ENCODE measurements around the gene FSTL4.

FSTL4 gene

GRCh38 chr5:133256276-133256675, 356.1 kb downstream of the FSTL4 start:
- TF ChIP-seq ZNF8 (CRISPR knock-in tag; IDR thresholded peaks at IDR 0.05) (no peak), TSHZ2 (CRISPR knock-in tag; IDR thresholded peaks at IDR 0.05) (no peak), ZFP30 (CRISPR knock-in tag; IDR thresholded peaks at IDR 0.05) (no peak), ZNF565 (CRISPR knock-in tag; conservative IDR thresholded peaks at IDR 0.05; ENCODE audit: low read depth) (no peak), CREB5 (CRISPR knock-in tag; IDR thresholded peaks at IDR 0.05; ENCODE audit: low read depth) (no peak), CSRNP3 (CRISPR knock-in tag; IDR thresholded peaks at IDR 0.05) (no peak), POU6F1 (CRISPR knock-in tag; IDR thresholded peaks at IDR 0.05; ENCODE audit: borderline replicate concordance, low read depth) (no peak)
- no peak for ATAC-seq

- no peak for TF ChIP-seq TSHZ2 (CRISPR knock-in tag; IDR thresholded peaks at IDR 0.05)
- no peak for TF ChIP-seq OSR1 (CRISPR knock-in tag; IDR thresholded peaks at IDR 0.05)
- no peak for TF ChIP-seq ISL1 (CRISPR knock-in tag; IDR thresholded peaks at IDR 0.05)
- no peak for TF ChIP-seq ARNTL (CRISPR knock-in tag; IDR thresholded peaks at IDR 0.05; ENCODE audit: borderline replicate concordance, low read depth)
- no peak for TF ChIP-seq POU6F1 (CRISPR knock-in tag; IDR thresholded peaks at IDR 0.05; ENCODE audit: borderline replicate concordance, low read depth)
- no peak for TF ChIP-seq SNAI2 (CRISPR knock-in tag; IDR thresholded peaks at IDR 0.05)
- TF ChIP-seq PPARA (CRISPR knock-in tag; IDR thresholded peaks at IDR 0.05; ENCODE audit: borderline replicate concordance), result no peak
- no peak for TF ChIP-seq TOX (CRISPR knock-in tag; IDR thresholded peaks at IDR 0.05; ENCODE audit: borderline replicate concordance)
- TF ChIP-seq CREB5 (CRISPR knock-in tag; IDR thresholded peaks at IDR 0.05; ENCODE audit: low read depth), result no peak
- no peak for TF ChIP-seq CSRNP3 (CRISPR knock-in tag; IDR thresholded peaks at IDR 0.05)
- TF ChIP-seq CSDC2 (CRISPR knock-in tag; IDR thresholded peaks at IDR 0.05), result no peak
- TF ChIP-seq GLIS3 (CRISPR knock-in tag; IDR thresholded peaks at IDR 0.05), result no peak
- no peak for TF ChIP-seq BACH2 (CRISPR knock-in tag; IDR thresholded peaks at IDR 0.05; ENCODE audit: borderline replicate concordance)
- TF ChIP-seq ZC3H10 (CRISPR knock-in tag; IDR thresholded peaks at IDR 0.05), result no peak
- TF ChIP-seq PATZ1 (CRISPR knock-in tag; IDR thresholded peaks at IDR 0.05; ENCODE audit: borderline replicate concordance), result no peak
- no peak for TF ChIP-seq RARB (CRISPR knock-in tag; IDR thresholded peaks at IDR 0.05)
- TF ChIP-seq TCF4 (CRISPR knock-in tag; IDR thresholded peaks at IDR 0.05; ENCODE audit: borderline replicate concordance), result no peak
- no peak for TF ChIP-seq ZNF565 (CRISPR knock-in tag; conservative IDR thresholded peaks at IDR 0.05; ENCODE audit: low read depth)
- no peak for TF ChIP-seq ZNF8 (CRISPR knock-in tag; IDR thresholded peaks at IDR 0.05)
- TF ChIP-seq ESRRG (CRISPR knock-in tag; IDR thresholded peaks at IDR 0.05), result no peak
- ATAC-seq, result no peak; the same call in 2 of the 3 replicates
Measured at GRCh38 chr5:133254803-133255202, 357.5 kb downstream of the FSTL4 start.
